ENCODE measurements around the gene CHRNA3.

GRCh38 chr15:78654272-78654671 is 33.5 kb upstream of the CHRNA3 start:
- TF ChIP-seq CTCF (IDR thresholded peaks at IDR 0.05), result no peak
- TF ChIP-seq SMC3 (IDR thresholded peaks at IDR 0.05), result no peak
- no peak for TF ChIP-seq CHD2 (IDR thresholded peaks at IDR 0.05; ENCODE audit: low read length, partially characterized antibody)
